H1 (cell line): Measurements from ENCODE around the gene IL17RD. TPM values are rescaled to one million over a fixed set of nuclear protein-coding genes. Genes with fewer than 3 reads are reported as not detected.

Experiments used
- CTCF ChIA-PET: fragments of 300-600 bp; sonication (Branson Sonifier 250); formaldehyde crosslinking; loops from one replicate; lab custom pipeline; 2021; ENCODE audit not compliant: partially characterized antibody; lab: Charles Lee
- POLR2A ChIA-PET: fragments of 300-600 bp; sonication (Branson Sonifier 250); formaldehyde crosslinking; loops from one replicate; lab custom pipeline; 2021; ENCODE audit warnings: inconsistent platforms; ENCODE audit not compliant: partially characterized antibody; lab: Charles Lee
- DNase-seq, 2 experiments: peaks; one replicate each; pipeline versions ENCODE4 v3.0.0 to v3.0.0-alpha.2; 2010 to 2022; ENCODE audit warnings: low spot score in 2 of 2, low read depth in 1 of 2, mixed read lengths in 1 of 2
- FAIRE-seq: peaks from 2 replicates; lab custom pipeline; 2011; peaks lifted over from hg19 to GRCh38; lab: Jason Lieb, UNC
- H2AFZ ChIP-seq: 2 replicates; pipeline ENCODE4 v1.8.1; 2012; ENCODE audit warnings: low read length, inconsistent platforms
- H2AK5ac ChIP-seq: 2 replicates; pipeline ENCODE4 v1.6.1; 2013; ENCODE audit warnings: low read depth, low read length
- H2BK120ac ChIP-seq: replicated peaks from 2 replicates; pipeline ENCODE3; 2013; ENCODE audit warnings: low read depth, low read length, inconsistent platforms
- H2BK12ac ChIP-seq: 2 replicates; pipeline ENCODE4 v1.6.1; 2013; ENCODE audit warnings: low read depth, low read length
- H2BK15ac ChIP-seq: 2 replicates; pipeline ENCODE4 v1.6.1; 2013; ENCODE audit warnings: low read length
- H2BK20ac ChIP-seq: 2 replicates; pipeline ENCODE4 v1.6.1; 2013; ENCODE audit warnings: low read length
- H2BK5ac ChIP-seq: 2 replicates; pipeline ENCODE4 v1.6.1; 2013; ENCODE audit warnings: low read depth, low read length
- H3K14ac ChIP-seq: 2 replicates; pipeline ENCODE4 v1.6.1; 2013; ENCODE audit warnings: inconsistent platforms; ENCODE audit not compliant: insufficient read length
- H3K18ac ChIP-seq: 2 replicates; pipeline ENCODE4 v1.6.1; 2013; ENCODE audit warnings: low read length; ENCODE audit errors: extremely low read depth
- H3K23ac ChIP-seq: 2 replicates; pipeline ENCODE4 v1.6.1; 2013; ENCODE audit warnings: inconsistent platforms; ENCODE audit not compliant: insufficient read length
- H3K23me2 ChIP-seq: 2 replicates; pipeline ENCODE4 v1.6.1; 2013; ENCODE audit warnings: low read depth, low read length
- H3K27ac ChIP-seq: 2 replicates; pipeline ENCODE4 v1.6.1; 2011; ENCODE audit warnings: low read depth, low read length, inconsistent platforms
- H3K27me3 ChIP-seq, 4 experiments: replicated peaks in 1 of 4; 1 replicate in 1 of 4; 2 replicates in 3 of 4; pipeline versions ENCODE4 v1.6.1 to v1.8.1; 2011 to 2013; ENCODE audit warnings: low read length in 3 of 4, mild to moderate bottlenecking in 3 of 4, inconsistent platforms in 2 of 4, mixed read lengths in 2 of 4, moderate library complexity in 1 of 4; ENCODE audit not compliant: control insufficient read depth in 3 of 4, insufficient read depth in 3 of 4; ENCODE audit errors: extremely low read depth in 1 of 4
- H3K36me3 ChIP-seq, 4 experiments: 2 replicates each; pipeline versions ENCODE4 v1.6.1 to v1.8.1; 2011 to 2013; ENCODE audit warnings: mild to moderate bottlenecking in 4 of 4, low read length in 3 of 4, moderate library complexity in 2 of 4, control low read depth in 1 of 4, inconsistent platforms in 1 of 4; ENCODE audit not compliant: insufficient read depth in 4 of 4, control insufficient read depth in 2 of 4
- H3K4ac ChIP-seq: replicated peaks from 2 replicates; pipeline ENCODE3; 2013; ENCODE audit warnings: low read length, low read depth, mixed read lengths, inconsistent platforms; ENCODE audit not compliant: insufficient read length
- H3K4me1 ChIP-seq, 4 experiments: replicated peaks in 1 of 4; 1 replicate in 1 of 4; 2 replicates in 3 of 4; pipeline versions ENCODE4 v1.6.1 to v1.8.1; 2011 to 2013; ENCODE audit warnings: low read length in 3 of 4, inconsistent platforms in 2 of 4, mixed read lengths in 1 of 4; ENCODE audit not compliant: insufficient read depth in 4 of 4, control insufficient read depth in 3 of 4
- H3K4me2 ChIP-seq, 2 experiments: 2 replicates each; pipeline versions ENCODE4 v1.6.1 to v1.8.1; 2011 to 2013; ENCODE audit warnings: low read depth in 2 of 2, low read length in 2 of 2, control low read depth in 1 of 2, inconsistent platforms in 1 of 2, mild to moderate bottlenecking in 1 of 2; ENCODE audit not compliant: insufficient read depth in 1 of 2
- H3K4me3 ChIP-seq, 4 experiments: fragments of 200-600, 300-600 bp in 1 of 4; sonication (generic), shearing (Covaris generic), sonication (Bioruptor Twin) in 1 of 4; 2 replicates each; pipeline versions ENCODE4 v1.5.1 to v1.8.1; 2011 to 2016; ENCODE audit warnings: low read length in 4 of 4, low read depth in 3 of 4, control low read depth in 2 of 4, inconsistent platforms in 2 of 4, mild to moderate bottlenecking in 2 of 4, mixed read lengths in 1 of 4, moderate library complexity in 1 of 4; ENCODE audit not compliant: insufficient read depth in 2 of 4; ENCODE audit errors: extremely low read depth in 1 of 4
- H3K56ac ChIP-seq: replicated peaks from 2 replicates; pipeline ENCODE3; 2013; ENCODE audit warnings: low read depth, mild to moderate bottlenecking, mixed read lengths, low read length, inconsistent platforms; ENCODE audit not compliant: insufficient read length
- H3K79me1 ChIP-seq: 2 replicates; pipeline ENCODE4 v1.6.1; 2013; ENCODE audit warnings: low read depth, low read length, control low read depth
- H3K79me2 ChIP-seq, 2 experiments: 2 replicates each; pipeline versions ENCODE4 v1.6.1 to v1.8.1; 2012 to 2013; ENCODE audit warnings: low read length in 2 of 2, mild to moderate bottlenecking in 2 of 2, inconsistent platforms in 1 of 2; ENCODE audit not compliant: insufficient read depth in 2 of 2, control insufficient read depth in 1 of 2
- H3K9ac ChIP-seq, 4 experiments: replicated peaks in 1 of 4; 1 replicate in 1 of 4; 2 replicates in 3 of 4; pipeline versions ENCODE4 v1.6.1 to v1.8.1; 2011 to 2013; ENCODE audit warnings: low read depth in 3 of 4, low read length in 3 of 4, control low read depth in 2 of 4, mild to moderate bottlenecking in 2 of 4, moderate library complexity in 2 of 4, inconsistent platforms in 1 of 4; ENCODE audit errors: extremely low read depth in 1 of 4
- H3K9me3 ChIP-seq, 2 experiments: 2 replicates each; pipeline versions ENCODE4 v1.6.1 to v1.8.1; 2012 to 2013; ENCODE audit warnings: mild to moderate bottlenecking in 2 of 2, moderate library complexity in 2 of 2, control low read depth in 1 of 2, inconsistent platforms in 1 of 2, low read depth in 1 of 2, low read length in 1 of 2, mixed read lengths in 1 of 2; ENCODE audit not compliant: insufficient read depth in 2 of 2
- H4K20me1 ChIP-seq, 2 experiments: replicated peaks in 1 of 2; 2 replicates each; pipeline versions ENCODE3 to v1.8.1; 2011 to 2013; ENCODE audit warnings: inconsistent platforms in 2 of 2, low read length in 2 of 2, mild to moderate bottlenecking in 1 of 2; ENCODE audit not compliant: insufficient read depth in 2 of 2, control insufficient read depth in 1 of 2
- H4K5ac ChIP-seq: 2 replicates; pipeline ENCODE4 v1.6.1; 2013; ENCODE audit warnings: low read length, low read depth, mixed read lengths, inconsistent platforms; ENCODE audit not compliant: insufficient read length
- H4K8ac ChIP-seq: 2 replicates; pipeline ENCODE4 v1.8.0; 2013; ENCODE audit warnings: mild to moderate bottlenecking, moderate library complexity, low read length, inconsistent platforms; ENCODE audit not compliant: insufficient read depth; ENCODE audit errors: extremely low read depth
- H4K91ac ChIP-seq: replicated peaks from 2 replicates; pipeline ENCODE3; 2013; ENCODE audit warnings: low read length, mixed read lengths, inconsistent platforms; ENCODE audit not compliant: insufficient read length
- BACH1 ChIP-seq: IDR thresholded peaks from 2 replicates; pipeline ENCODE4 v1.6.1; 2012; ENCODE audit warnings: low read length, improper control_type of control experiment
- BRCA1 ChIP-seq: IDR thresholded peaks from 2 replicates; pipeline ENCODE4 v1.6.1; 2012; ENCODE audit warnings: low read depth, low read length, improper control_type of control experiment
- EP300 ChIP-seq, 2 experiments: IDR thresholded peaks; 1 replicate in 1 of 2; 2 replicates in 1 of 2; pipeline ENCODE4 v1.6.1; 2011 to 2012; ENCODE audit warnings: low read depth in 2 of 2, low read length in 2 of 2, mild to moderate bottlenecking in 2 of 2, borderline replicate concordance in 1 of 2, inconsistent platforms in 1 of 2, moderate library complexity in 1 of 2
- RAD21 ChIP-seq, 2 experiments: IDR thresholded peaks in 1 of 2; conservative IDR thresholded peaks in 1 of 2; 2 replicates each; pipeline ENCODE4 v1.6.1; 2011; ENCODE audit warnings: low read depth in 2 of 2, low read length in 2 of 2, improper control_type of control experiment in 1 of 2, inconsistent platforms in 1 of 2, mild to moderate bottlenecking in 1 of 2, moderate library complexity in 1 of 2
- RBBP5 ChIP-seq: IDR thresholded peaks from 2 replicates; pipeline ENCODE4 v1.7.1; 2012; ENCODE audit warnings: low read depth, mild to moderate bottlenecking, inconsistent platforms, low read length, moderate library complexity, borderline replicate concordance
- SAP30 ChIP-seq: fragments of 300-600 bp; sonication (generic); IDR thresholded peaks from 2 replicates; pipeline ENCODE4 v1.7.1; 2012; ENCODE audit warnings: low read length, moderate library complexity, mild to moderate bottlenecking, inconsistent platforms; ENCODE audit not compliant: insufficient read depth, insufficient replicate concordance
- SIN3A ChIP-seq, 2 experiments: IDR thresholded peaks in 1 of 2; conservative IDR thresholded peaks in 1 of 2; 2 replicates each; pipeline ENCODE4 v1.6.1; 2011 to 2012; ENCODE audit warnings: low read length in 2 of 2, improper control_type of control experiment in 1 of 2, low read depth in 1 of 2, mild to moderate bottlenecking in 1 of 2
- SP2 ChIP-seq: IDR thresholded peaks from 2 replicates; pipeline ENCODE4 v1.6.1; 2012; ENCODE audit warnings: mild to moderate bottlenecking, low read length, inconsistent platforms
- TAF7 ChIP-seq: optimal IDR thresholded peaks from 2 replicates; pipeline ENCODE3; 2011; ENCODE audit warnings: low read depth, mild to moderate bottlenecking, inconsistent platforms, low read length, moderate library complexity, borderline replicate concordance
- WGBS, 2 experiments: shearing (Covaris generic) in 1 of 2; methylation state at CpG; one replicate each; pipeline versions ENCODE4 v1.1.6 to v1.1.7; 2013 to 2015; ENCODE audit warnings: low lambda C conversion rate in 2 of 2, mixed read lengths in 2 of 2, inconsistent platforms in 1 of 2, low coverage in 1 of 2, missing lambda C conversion rate in 1 of 2; ENCODE audit not compliant: insufficient replicate concordance in 2 of 2, insufficient coverage in 1 of 2, insufficient read length in 1 of 2; ENCODE audit errors: extremely low coverage in 1 of 2, missing lambda C conversion rate in 1 of 2; 5-methylcytosine and 5-hydroxymethylcytosine counted together
- polyA plus RNA-seq, 7 experiments: library from polyadenylated mRNA; depleted of rRNA in 3 of 7; stranded (reverse) in 5 of 7; unstranded in 2 of 7; fragments of >200 nt in 5 of 7; fragments of 200-250 nt in 2 of 7; gene quantifications; 1 replicate in 5 of 7; 2 replicates in 1 of 7; 4 replicates in 1 of 7; pipeline versions ENCODE4 v1.2.1 to v1.2.3, GENCODE V29; 2011 to 2013; ENCODE audit warnings: missing spikeins in 2 of 7, mixed read lengths in 2 of 7
- total RNA-seq: library from RNA; stranded (reverse); fragmentation: NEBNext Ultra II Directional; extraction: Animal tissue kit (Norgen Biotek cat#: 25700); gene quantifications from 2 replicates; pipeline ENCODE4 v1.2.1, GENCODE V29; 2021

The IL17RD gene
- total and polyA plus RNA-seq, 2 of the 8 experiments (the other 6 are each of a cell fraction or from before 2014, with no cell fraction given), result 10.9 to 48.9 TPM

DNA sequence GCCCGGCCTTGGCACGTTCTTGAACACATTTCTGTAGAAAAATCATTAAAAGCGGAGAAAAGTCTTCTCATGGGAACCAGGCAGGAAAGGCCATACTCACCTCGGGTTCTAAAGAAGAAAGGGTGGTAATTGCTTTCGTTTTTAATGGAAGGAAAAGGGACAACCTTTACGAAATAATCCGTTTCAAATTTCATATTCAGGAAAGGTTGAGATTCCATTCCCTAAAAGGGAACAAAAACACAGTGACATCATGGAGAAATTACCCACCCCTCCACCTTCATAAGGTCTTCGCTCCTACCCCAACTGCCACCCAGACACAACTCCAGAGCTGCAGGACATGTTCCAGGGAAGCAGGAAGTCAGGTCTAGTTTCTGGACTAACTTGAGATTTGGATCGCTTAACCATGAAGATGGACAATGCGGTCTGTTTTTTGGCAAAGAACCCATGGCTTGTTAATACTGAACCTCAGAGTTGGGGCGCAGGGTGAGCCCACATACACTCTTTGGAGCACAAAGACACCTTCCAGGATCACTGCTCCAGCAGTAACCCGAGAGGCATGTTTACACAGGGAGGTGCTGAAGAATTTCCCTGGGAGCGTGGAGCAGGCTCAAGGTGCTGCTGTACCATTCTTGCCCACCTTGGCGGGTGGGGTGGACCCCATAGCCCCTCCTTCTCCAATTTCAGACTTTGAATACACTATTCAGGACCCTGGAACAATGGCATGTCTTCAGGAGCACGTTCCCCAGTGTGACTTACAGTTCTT is 55.5 kb downstream of the IL17RD start:
- Histone ChIP-seq H4K91ac (no peak overlapping the region), H3K27me3 (no peaks in the 10 kb centered on the region), H3K23me2 (no peaks in the 10 kb centered on the region), H2BK120ac (no peak overlapping the region), H2BK5ac (0 out of 2 replicates have a peak overlapping the region, but pooled peaks have one; percentile 3), H3K4me3 (no peak overlapping the region), H3K9ac (no peak overlapping the region), H3K4ac (no peak overlapping the region), H3K23ac (no peak overlapping the region), H3K27ac (peak overlapping the region; percentile 30), H4K20me1 (no peaks in the 10 kb centered on the region), H4K5ac (no peak overlapping the region), H3K79me2 (no peaks in the 10 kb centered on the region), H3K18ac (no peak overlapping the region), H3K79me1 (peaks cover 3% of the 10 kb centered on the region; the same call in 1 of the 2 replicates), H3K9me3 (no peaks in the 10 kb centered on the region), H3K36me3 (peaks cover 2 to 8% (median 3%) of the 10 kb centered on the region in 4 experiments; a peak in 5 of 8 replicates), H4K8ac (no peak overlapping the region), H3K4me1 (peaks cover 0 to 12% (median 5%) of the 10 kb centered on the region in 4 experiments; a peak in 4 of 7 replicates), H3K56ac (no peak overlapping the region), H2AFZ (no peak overlapping the region), H2BK15ac (no peak overlapping the region), H3K14ac (no peak overlapping the region), H3K4me2 (peak overlapping the region; percentile 0 to 3; a peak in 2 of 4 replicates), H2BK20ac (no peak overlapping the region), H2AK5ac (no peak overlapping the region), H2BK12ac (peak overlapping the region; percentile 50; the same call in 1 of the 2 replicates)
- POLR2A ChIA-PET, result interaction anchor here (1.0 to 2.9 kb wide), 5 partner anchors 9 to 59 kb away, joined by 3 to 19 read pairs (median 4); no protein-coding TSS in a partner anchor
- no peak for FAIRE-seq
- CTCF ChIA-PET, result interaction anchor here (0.9 to 5.1 kb wide), 11 partner anchors 9 to 115 kb away, joined by 3 to 44 read pairs (median 7); no protein-coding TSS in a partner anchor
- 81% methylated on average over 15 of the region's 15 CpGs; no CpG with 5 or more reads in 1 of the 2 experiments for WGBS, 2 experiments
- DNase-seq, result no peak
- TF ChIP-seq RBBP5 (no peak), RAD21 (IDR thresholded peaks at IDR 0.05 in 1 of 2, conservative IDR thresholded peaks at IDR 0.05 in 1 of 2; ENCODE audit: low read depth in 2 of 2, low read length in 2 of 2) (no peak), BACH1 (no peak), TAF7 (no peak), SP2 (no peak), SAP30 (no peak), SIN3A (conservative IDR thresholded peaks at IDR 0.05 in 1 of 2, IDR thresholded peaks at IDR 0.05 in 1 of 2; ENCODE audit: low read depth in 1 of 2, low read length in 2 of 2) (no peak), BRCA1 (no peak), EP300 (IDR thresholded peaks at IDR 0.05; ENCODE audit: borderline replicate concordance in 1 of 2, low read depth in 2 of 2, low read length in 2 of 2) (no peak)
